H4 (cell line): ENCODE data around the gene CHERP. TPM values are rescaled to one million over a fixed set of nuclear protein-coding genes. Genes with fewer than 3 reads are reported as not detected.
"Not testable (repeated sequence)": the region's sequence is repeated elsewhere in the genome, so short reads cannot be mapped to it uniquely, and the experiment has no call there.

Experiments used
- DNase-seq: peaks from one replicate; pipeline ENCODE4 v3.0.0-alpha.2; 2015; ENCODE audit warnings: low spot score
- total RNA-seq: library from RNA; depleted of rRNA; stranded (reverse); fragments of >200 nt; shearing (Covaris generic); gene quantifications from 2 replicates; pipeline ENCODE4 v1.2.3, GENCODE V29; 2014; rRNA removed

Gene CHERP
- total RNA-seq, 1 experiment from 2014 or later = 4.1 TPM

DNA sequence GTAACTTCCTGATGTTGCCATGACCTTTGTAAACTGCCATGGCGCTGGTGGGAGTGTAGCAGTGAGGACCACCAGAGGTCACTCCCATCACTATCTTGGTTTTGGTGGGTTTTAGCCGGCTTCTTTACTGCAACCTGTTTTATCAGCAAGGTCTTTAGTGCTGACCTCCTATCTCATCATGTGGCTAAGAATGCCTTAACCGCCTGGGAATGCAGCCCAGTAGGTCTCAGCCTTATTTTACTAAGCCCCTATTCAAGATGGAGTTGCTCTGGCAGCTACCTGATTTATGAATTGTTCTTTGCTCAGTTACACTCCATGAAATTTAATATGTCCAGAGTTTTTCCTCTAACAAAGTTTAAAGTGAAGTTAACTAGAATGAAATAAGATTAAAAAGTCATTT is 65.8 kb downstream of the CHERP start:
- DNase-seq = no peak

DNA sequence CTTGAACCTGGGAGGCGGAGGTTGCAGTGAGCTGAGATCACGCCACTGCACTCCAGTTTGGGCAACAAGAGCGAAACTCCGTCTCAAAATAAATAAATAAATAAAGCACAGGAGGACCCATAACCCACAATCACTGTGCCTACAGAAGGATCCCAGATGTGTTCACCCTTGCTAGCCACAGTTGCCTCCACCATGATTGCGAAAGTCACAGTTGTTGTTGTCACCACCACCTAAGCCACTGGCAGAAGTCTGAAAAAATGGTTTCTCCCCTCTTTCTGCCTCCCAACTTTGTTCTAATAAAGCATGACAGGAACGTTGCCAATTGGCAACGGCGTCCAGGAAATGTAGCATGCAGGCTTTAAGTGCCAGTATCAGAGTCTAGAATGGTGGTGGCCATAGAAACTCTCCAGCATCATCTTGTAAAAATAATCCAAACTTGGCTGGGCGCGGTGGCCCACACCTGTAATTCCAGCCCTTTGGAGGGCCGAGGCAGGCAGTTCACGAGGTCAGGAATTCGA is 68.3 kb downstream of the CHERP start:
- no peak for DNase-seq

DNA sequence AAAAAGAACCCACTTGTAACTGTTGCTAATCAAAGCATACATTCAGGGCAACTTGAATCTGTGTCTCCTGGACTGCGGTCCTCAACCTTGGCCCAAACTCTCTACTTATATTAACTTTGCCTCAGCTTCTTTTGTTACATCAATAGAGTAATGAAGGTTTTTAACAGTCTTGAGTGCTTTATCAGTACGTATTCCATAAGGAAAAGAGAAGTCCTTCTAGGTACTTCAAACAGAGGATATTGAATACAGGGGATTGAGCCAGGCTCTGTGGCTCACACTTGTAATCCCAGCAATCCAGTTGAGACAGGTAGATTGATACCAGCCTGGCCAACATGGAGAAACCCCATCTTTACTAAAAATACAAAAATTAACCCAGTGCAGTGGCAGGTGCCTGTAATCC is 69.2 kb downstream of the CHERP start:
- DNase-seq = no peak

DNA sequence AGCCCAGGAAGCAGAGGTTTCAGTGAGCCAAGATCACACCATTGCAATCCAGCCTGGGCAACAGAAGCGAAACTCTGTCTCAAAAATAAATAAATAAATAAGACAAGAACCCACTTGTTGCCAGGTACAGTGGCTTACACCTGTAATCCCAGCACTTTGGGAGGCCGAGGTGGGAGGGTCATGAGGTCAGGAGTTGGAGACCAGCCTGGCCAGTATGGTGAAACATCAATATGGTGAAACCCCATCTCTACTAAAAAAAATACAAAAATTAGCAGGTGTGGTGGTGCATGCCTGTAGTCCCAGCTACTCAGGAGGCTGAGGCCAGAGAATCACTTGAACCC is 69.7 kb downstream of the CHERP start:
- DNase-seq = not testable (repeated sequence)

DNA sequence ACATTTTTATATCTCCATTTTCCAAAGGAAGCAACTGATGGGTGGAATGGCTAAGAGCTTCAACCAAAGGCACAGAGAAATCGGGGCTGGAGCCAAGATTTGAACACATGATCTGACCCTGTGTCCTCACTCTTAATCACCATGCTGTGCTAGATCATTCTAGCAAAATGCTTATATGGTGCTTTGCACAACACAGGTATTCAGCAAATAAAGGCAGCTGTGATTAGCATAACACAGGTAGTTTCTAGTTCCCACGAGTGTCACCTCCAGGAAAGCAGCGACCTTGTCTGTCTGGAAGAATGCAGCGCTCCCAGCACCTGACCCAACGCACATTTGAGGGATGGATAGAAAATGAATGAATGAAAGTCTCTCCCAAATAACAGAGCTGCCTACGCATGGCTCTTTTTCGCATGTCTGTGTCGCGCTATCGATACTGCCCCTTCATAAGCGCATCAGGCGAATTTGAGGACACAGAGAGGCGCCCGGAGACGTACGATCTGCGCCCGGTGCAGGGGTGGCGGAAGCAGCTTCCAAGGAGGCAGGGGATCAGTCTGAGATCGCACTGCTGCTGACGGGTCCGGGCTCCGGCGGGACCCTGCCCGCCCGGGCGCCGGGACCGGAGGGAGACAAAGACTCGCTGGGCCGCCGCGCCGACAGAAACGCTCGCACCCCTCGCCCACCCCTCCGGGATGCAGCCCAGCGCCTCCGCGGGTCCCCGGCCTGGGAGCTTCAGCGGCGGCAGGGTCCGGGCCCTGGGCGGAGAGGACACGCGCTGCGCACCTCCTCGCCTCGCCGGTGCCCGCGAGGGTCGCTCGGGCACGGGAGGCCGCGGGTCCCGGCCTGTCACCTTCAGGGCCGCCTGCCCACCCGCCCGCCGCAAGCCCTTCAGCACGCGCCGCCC is 71.1 kb downstream of the CHERP start:
- no peak for DNase-seq

DNA sequence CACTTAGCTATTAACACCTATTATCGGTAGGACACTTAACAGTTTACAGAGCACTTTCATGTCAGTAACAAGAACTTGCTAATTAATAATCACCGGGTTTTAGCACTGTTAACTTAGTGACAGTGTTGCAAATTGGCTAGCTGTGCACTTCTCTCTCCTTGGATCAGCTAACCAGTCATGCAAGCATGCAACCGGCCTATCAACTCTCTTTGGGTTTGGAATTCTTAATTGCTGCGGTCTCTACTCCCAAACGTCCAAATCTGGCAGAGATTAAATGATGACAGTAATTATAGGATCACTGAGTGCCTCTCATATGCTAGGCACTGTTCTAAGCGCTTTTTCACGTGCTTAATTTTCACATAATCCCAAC is 71.7 kb downstream of the CHERP start:
- no peak for DNase-seq

Other genes starting within 250 kb of the CHERP start
- 0.23 and 1.1 TPM in 2 replicates for gene KLF2, start 217.6 kb downstream of the CHERP start, total RNA-seq
- gene EPS15L1, start 70.5 kb downstream of the CHERP start, total RNA-seq = 6.7 and 8.5 TPM in 2 replicates
- gene CALR3, start 46.3 kb downstream of the CHERP start, total RNA-seq = 0.08 and 0.47 TPM in 2 replicates
- gene C19orf44, start 46.0 kb downstream of the CHERP start, total RNA-seq = 6.7 and 7.7 TPM in 2 replicates
- 19.6 and 29.6 TPM in 2 replicates for gene SLC35E1, start 30.0 kb upstream of the CHERP start, total RNA-seq
- 4.2 and 4.8 TPM in 2 replicates for gene MED26, start 85.8 kb upstream of the CHERP start, total RNA-seq
- 290 and 299 TPM in 2 replicates for gene SMIM7, start 117.7 kb upstream of the CHERP start, total RNA-seq
- 6.8 and 11.2 TPM in 2 replicates for gene TMEM38A, start 118.7 kb upstream of the CHERP start, total RNA-seq
- gene NWD1, start 177.4 kb upstream of the CHERP start, total RNA-seq = 0.58 and 0.80 TPM in 2 replicates